ENCODE measurements around the gene FADS2. TPM values are rescaled to one million over a fixed set of nuclear protein-coding genes. Genes with fewer than 3 reads are reported as not detected.

The FADS2 gene
- total RNA-seq, 2 experiments from 2014 or later = 131 to 134 TPM

DNA sequence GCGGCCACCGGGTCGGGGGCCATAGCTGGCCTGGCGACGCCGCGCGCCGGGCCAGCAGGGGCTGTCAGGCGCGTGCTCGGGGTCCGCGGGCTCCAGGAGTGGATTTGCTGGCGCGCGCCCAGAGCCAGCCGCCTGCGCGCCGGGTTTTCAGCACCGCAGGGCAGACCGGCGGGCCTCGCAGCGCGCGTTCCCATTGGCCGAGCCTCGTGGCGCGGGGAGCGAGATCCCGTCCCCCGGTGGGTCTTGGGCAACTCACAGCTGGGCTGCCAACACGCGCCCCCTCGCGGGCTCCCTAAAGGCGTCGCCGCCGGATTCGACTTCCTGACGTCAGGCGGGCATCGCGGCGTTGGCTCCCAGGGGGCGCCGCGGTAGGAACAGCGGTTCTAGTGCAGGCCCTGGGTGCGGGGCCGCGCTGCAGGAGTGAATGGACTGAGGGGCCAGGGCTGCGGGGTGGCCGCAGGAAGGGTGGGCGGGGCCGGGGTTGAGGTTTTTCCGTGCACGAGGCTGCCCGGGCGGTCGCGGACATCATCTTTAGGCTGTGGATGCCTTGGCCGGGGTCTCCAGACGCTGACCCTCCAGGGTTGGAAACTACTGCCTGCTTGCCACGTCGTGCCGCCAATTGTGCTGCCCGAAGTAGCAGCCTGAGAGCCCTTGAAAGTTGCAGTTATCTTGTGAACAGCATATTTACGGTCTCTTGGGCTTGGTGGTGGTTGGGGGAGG is 11.2 kb upstream of the FADS2 start, which contains the start of gene FADS1:
FADS1 (minus strand) TSS at position 268 of the 720 bp plus-strand sequence; CDS start at position 194, 74 bp downstream.
- ATAC-seq (peak; percentile 72), DNase-seq (peak; percentile 92)
- CTCF ChIA-PET = interaction anchor here (1.0 to 5.0 kb wide), 6 partner anchors 11 to 291 kb away, joined by 3 to 49 read pairs (median 9); partner anchors contain the start of genes FADS2, FEN1 and TMEM258
- Mint-ChIP-seq H3K4me1 (ENCODE audit: low read depth) (peaks cover 5% of the 10 kb centered on the region), H3K27ac (peak within 1 kb of the TSS; percentile 83), H3K9me3 (no peaks in the 10 kb centered on the region), H3K27me3 (peaks cover 4% of the 10 kb centered on the region), H3K36me3 (ENCODE audit: low read depth) (peaks cover 31% of the 10 kb centered on the region), H3K4me3 (peak within 1 kb of the TSS; percentile 96)
- TF ChIP-seq, protein P1, sequence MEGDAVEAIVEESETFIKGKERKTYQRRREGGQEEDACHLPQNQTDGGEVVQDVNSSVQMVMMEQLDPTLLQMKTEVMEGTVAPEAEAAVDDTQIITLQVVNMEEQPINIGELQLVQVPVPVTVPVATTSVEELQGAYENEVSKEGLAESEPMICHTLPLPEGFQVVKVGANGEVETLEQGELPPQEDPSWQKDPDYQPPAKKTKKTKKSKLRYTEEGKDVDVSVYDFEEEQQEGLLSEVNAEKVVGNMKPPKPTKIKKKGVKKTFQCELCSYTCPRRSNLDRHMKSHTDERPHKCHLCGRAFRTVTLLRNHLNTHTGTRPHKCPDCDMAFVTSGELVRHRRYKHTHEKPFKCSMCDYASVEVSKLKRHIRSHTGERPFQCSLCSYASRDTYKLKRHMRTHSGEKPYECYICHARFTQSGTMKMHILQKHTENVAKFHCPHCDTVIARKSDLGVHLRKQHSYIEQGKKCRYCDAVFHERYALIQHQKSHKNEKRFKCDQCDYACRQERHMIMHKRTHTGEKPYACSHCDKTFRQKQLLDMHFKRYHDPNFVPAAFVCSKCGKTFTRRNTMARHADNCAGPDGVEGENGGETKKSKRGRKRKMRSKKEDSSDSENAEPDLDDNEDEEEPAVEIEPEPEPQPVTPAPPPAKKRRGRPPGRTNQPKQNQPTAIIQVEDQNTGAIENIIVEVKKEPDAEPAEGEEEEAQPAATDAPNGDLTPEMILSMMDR (IDR thresholded peaks at IDR 0.05) = peak; percentile 59
- POLR2A ChIA-PET = interaction anchor here (0.7 to 8.0 kb wide), 7 partner anchors 11 to 1720 kb away, joined by 3 to 119 read pairs (median 8); partner anchors contain the start of genes FADS2, FEN1 and TMEM258
- intact Hi-C loops (cut with micrococcal nuclease) = no loop called here

DNA sequence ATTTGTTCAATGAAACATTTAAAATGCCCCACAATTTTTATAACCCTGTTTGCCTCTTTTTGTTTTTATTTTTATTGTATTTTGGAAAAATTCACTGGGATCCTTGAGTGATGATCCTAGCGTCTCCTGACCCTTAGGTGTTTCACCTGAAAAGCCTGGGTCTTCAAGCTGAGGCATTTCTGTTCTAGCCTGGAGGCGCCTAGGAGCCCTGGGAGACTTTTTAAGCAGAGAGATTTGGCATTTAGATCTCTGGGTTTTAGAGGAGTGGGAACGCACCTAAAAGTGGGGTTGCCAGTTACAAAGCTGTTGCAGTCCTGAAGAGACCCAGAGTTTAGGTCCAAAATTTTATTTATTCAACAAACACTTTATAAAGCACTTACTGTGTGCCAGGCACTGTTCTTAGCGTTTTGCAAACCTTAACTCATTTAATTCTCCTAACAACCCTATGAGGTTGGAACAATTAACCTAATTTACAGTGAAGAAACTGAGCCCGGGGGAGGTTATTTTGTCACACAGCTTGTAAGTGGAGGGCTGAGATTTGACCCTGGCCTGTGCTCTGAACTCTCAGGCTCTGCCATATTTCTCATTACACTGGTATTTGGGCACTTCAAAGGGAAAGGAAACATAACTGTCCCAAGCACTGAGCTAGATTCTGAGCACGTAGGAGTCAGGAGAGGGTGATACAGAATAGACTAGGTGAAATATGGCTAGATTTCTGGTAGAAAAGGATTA is 10.5 kb upstream of the FADS2 start:
- peak overlapping the region; percentile 96 for H3K4me3 Mint-ChIP-seq
- CTCF ChIA-PET = interaction anchor here (1.0 to 5.0 kb wide), 6 partner anchors 11 to 290 kb away, joined by 3 to 49 read pairs (median 8); partner anchors contain the start of genes FADS2, FEN1 and TMEM258
- intact Hi-C loops (cut with micrococcal nuclease) = no loop called here
- TF ChIP-seq, protein P1 (IDR thresholded peaks at IDR 0.05) = no peak
- no peak for DNase-seq
- POLR2A ChIA-PET = interaction anchor here (1.3 to 8.0 kb wide), 5 partner anchors 11 to 52 kb away, joined by 3 to 119 read pairs (median 22); partner anchors contain the start of genes FADS2, FEN1 and TMEM258
- peaks cover 4% of the 10 kb centered on the region for H3K27me3 Mint-ChIP-seq
- peaks cover 5% of the 10 kb centered on the region for H3K4me1 Mint-ChIP-seq (ENCODE audit: low read depth)
- no peak for ATAC-seq
- H3K36me3 Mint-ChIP-seq (ENCODE audit: low read depth) = peaks cover 23% of the 10 kb centered on the region
- no peaks in the 10 kb centered on the region for H3K9me3 Mint-ChIP-seq
- no peak overlapping the region for H3K27ac Mint-ChIP-seq

DNA sequence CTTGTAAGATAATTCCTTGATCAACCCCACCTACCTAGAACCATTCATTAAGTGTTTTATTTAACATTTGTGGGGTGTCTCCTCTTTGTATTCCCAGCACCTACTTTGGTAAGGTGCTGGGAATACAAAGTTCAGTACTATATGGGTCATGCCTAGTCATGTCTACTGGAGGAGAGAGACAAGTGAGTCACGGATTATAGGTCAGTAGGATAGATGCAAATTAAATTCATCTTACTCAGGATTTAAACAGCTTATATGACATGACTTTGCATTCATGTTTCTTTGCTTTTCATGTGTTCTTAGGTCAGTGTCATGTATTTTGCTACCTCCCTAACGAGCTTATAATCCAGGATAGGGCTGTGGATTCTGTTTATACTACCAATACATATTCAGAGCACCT is 7.9 kb upstream of the FADS2 start:
- no peaks in the 10 kb centered on the region for H3K9me3 Mint-ChIP-seq
- H3K27ac Mint-ChIP-seq = no peak overlapping the region
- DNase-seq = no peak
- ChIA-PET CTCF (interaction anchor here (0.8 to 1.5 kb wide), 4 partner anchors 9 to 23 kb away, joined by 3 to 5 read pairs (median 4); no protein-coding TSS in a partner anchor), POLR2A (interaction anchor here (1.3 to 1.4 kb wide), 2 partner anchors 9 to 19 kb away, joined by 3 to 4 read pairs; no protein-coding TSS in a partner anchor)
- no peak for ATAC-seq
- H3K27me3 Mint-ChIP-seq = no peaks in the 10 kb centered on the region
- H3K36me3 Mint-ChIP-seq (ENCODE audit: low read depth) = peaks cover 5% of the 10 kb centered on the region
- H3K4me1 Mint-ChIP-seq (ENCODE audit: low read depth) = no peaks in the 10 kb centered on the region
- TF ChIP-seq, protein P1 (IDR thresholded peaks at IDR 0.05) = no peak
- no peak overlapping the region for H3K4me3 Mint-ChIP-seq
- intact Hi-C loops (cut with micrococcal nuclease) = no loop called here

DNA sequence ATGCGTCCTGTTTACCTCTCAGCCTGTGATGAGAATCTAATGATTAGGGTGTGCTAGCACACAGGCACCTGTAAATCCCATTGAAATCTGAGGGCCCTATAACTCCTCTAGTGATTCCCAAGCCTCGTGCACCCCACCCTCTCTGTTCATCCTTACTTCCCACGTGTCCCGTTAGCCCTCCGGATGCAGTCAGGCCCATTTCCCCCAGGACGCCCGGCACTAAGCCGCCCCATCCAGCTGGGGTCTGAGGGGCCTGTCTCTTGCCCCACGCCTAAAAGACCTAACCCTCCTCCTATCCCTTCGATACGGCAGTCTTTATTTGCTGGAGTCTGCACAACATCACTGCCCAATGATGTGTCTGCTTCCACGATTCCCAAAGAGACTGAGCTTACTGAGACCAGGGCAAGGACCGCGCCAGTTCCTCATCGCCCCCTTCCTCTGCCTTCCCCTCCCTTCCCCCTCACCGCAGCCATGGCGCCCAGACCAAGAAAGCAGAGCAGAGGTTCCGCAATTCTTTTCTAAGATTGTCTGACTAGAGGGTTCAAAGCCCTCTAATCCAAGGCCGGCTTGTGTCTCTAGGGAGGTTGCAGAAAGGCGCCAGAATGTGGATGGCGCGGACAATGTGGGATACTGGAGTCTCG is 1.1 kb upstream of the FADS2 start:
- peaks cover 32% of the 10 kb centered on the region for H3K36me3 Mint-ChIP-seq (ENCODE audit: low read depth)
- ATAC-seq (no peak), DNase-seq (no peak)
- intact Hi-C loops (cut with micrococcal nuclease) = no loop called here
- H3K27ac Mint-ChIP-seq = peak overlapping the region; percentile 86
- ChIA-PET CTCF (interaction anchor here (2.5 kb wide), 1 partner anchor 10 kb away, joined by 37 read pairs; the partner anchor contains the start of gene FADS1), POLR2A (interaction anchor here (1.9 to 4.0 kb wide), 2 partner anchors 11 to 34 kb away, joined by 10 to 44 read pairs; partner anchors contain the start of genes FADS1, FEN1 and TMEM258)
- TF ChIP-seq, protein P1 (IDR thresholded peaks at IDR 0.05) = peak; percentile 28
- H3K4me3 Mint-ChIP-seq = peak overlapping the region; percentile 86
- H3K27me3 Mint-ChIP-seq = peaks cover 9% of the 10 kb centered on the region
- H3K4me1 Mint-ChIP-seq (ENCODE audit: low read depth) = peaks cover 27% of the 10 kb centered on the region
- H3K9me3 Mint-ChIP-seq = no peaks in the 10 kb centered on the region

Data from activated CD8-positive, alpha-beta T cell treated with anti-CD3 and anti-CD28 coated beads for 36 hours (primary cell).